Activated T-helper 1 cell treated with anti-CD3 and anti-CD28 coated beads, Interleukin-12 subunit alpha, Interleukin-12 subunit beta, Interleukin-2, Interleukin-4 antibody, amounts not matched to agents 30 ng/mL and 10 ng/mL and 1 ng/mL, durations not matched to agents 14 hours and 24 hours and 36 hours (primary cell): ENCODE data around the gene PLCB1. TPM values are rescaled to one million over a fixed set of nuclear protein-coding genes. Genes with fewer than 3 reads are reported as not detected.

Experiments
- DNase-seq: peaks from one replicate; pipeline ENCODE4 v3.0.0; 2021; ENCODE audit warnings: low spot score
- H3K27ac Mint-ChIP-seq: one replicate; pipeline ENCODE4 v1.8.0; 2021; ENCODE audit warnings: mild to moderate bottlenecking, mixed read lengths
- H3K27me3 Mint-ChIP-seq: one replicate; pipeline ENCODE4 v1.8.0; 2022; ENCODE audit warnings: mild to moderate bottlenecking, moderate library complexity, mixed read lengths; ENCODE audit not compliant: insufficient read depth
- H3K36me3 Mint-ChIP-seq: one replicate; pipeline ENCODE4 v1.8.0; 2021; ENCODE audit warnings: low read depth, mixed read lengths
- H3K4me1 Mint-ChIP-seq: one replicate; pipeline ENCODE4 v1.8.0; 2021; ENCODE audit warnings: low read depth, mixed read lengths
- H3K4me3 Mint-ChIP-seq: one replicate; pipeline ENCODE4 v1.8.0; 2021; ENCODE audit warnings: mild to moderate bottlenecking, moderate library complexity, mixed read lengths
- H3K9me3 Mint-ChIP-seq: one replicate; pipeline ENCODE4 v1.8.0; 2021; ENCODE audit warnings: mixed read lengths
- intact Hi-C: fragments of 100-400 bp; cut with micrococcal nuclease; formaldehyde crosslinking; loops from one replicate; pipeline ENCODE4 v1.15.1; 2024
- total RNA-seq: library from RNA; stranded (reverse); gene quantifications from 2 replicates; pipeline ENCODE4 v1.2.3, GENCODE V29; 2022

Gene PLCB1
- total RNA-seq, 1 donor from 2014 or later: 3.2 TPM

DNA sequence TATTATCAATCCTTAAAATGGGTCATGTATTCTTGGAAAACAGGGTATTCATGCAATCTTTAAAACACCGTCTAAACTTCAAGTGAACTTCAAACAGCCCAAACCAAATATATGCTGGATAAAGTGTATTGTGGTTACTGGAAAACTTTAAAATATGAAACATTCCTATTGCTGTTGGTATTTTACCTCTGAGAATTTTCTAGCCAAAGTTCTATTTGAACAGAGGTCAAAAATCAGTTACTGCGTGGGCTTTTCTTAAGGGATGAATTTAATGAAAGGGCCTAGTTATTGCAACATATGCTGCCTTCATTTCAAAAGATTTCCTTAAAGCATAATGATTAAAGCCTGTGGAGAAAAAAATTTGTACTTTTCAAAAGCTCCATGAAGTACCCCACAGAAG is 436.0 kb downstream of the PLCB1 start:
- Mint-ChIP-seq H3K9me3 (peaks cover 6% of the 10 kb centered on the region), H3K36me3 (no peaks in the 10 kb centered on the region), H3K4me1 (no peaks in the 10 kb centered on the region), H3K4me3 (no peak overlapping the region), H3K27me3 (no peaks in the 10 kb centered on the region), H3K27ac (no peak overlapping the region)
- intact Hi-C loops: no loop called here
- no peak for DNase-seq

DNA sequence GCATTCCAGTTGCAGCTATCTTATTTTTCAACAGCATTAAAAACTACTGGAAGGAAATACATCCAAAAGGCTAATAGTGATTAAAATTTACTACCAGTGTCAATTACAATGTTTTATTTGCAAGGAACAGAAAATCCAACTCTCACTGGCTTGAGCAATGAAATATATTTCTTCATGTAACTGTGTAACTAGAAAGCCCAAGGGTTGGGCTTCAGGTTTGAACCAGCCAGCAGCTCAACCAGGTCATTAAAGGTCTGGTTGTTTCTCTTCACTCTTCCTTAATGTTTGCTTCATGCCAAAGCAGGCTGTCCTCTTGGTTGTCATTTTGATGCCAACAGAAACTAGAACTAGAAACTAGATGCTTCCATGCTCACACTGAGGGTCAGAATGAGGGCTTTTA is 437.7 kb downstream of the PLCB1 start:
- Mint-ChIP-seq H3K9me3 (peaks cover 6% of the 10 kb centered on the region), H3K36me3 (no peaks in the 10 kb centered on the region), H3K4me1 (no peaks in the 10 kb centered on the region), H3K27me3 (no peaks in the 10 kb centered on the region), H3K4me3 (no peak overlapping the region), H3K27ac (no peak overlapping the region)
- no peak for DNase-seq
- intact Hi-C loops: no loop called here

DNA sequence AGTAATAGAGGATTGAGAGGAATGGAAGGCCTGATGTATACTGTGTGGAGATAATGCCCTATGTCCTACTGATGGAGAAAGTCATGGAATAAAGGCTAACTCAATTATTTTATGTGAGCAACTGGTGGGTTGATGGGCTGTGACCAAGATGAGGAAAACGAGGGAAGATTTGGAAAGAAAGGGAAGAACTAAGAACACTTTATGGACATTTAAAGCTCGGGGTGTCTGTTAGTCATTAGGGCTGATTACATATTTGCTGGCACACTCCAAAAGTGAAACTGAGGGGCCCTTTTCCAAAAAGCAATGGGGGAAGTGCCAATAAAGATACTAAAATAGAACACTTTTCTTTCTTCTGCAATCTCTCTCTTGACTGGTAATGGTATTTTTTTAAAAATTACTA is 439.5 kb downstream of the PLCB1 start:
- no peak overlapping the region for H3K27ac Mint-ChIP-seq
- no peak for DNase-seq
- H3K36me3 Mint-ChIP-seq: no peaks in the 10 kb centered on the region
- intact Hi-C loops: no loop called here
- no peak overlapping the region for H3K4me3 Mint-ChIP-seq
- H3K4me1 Mint-ChIP-seq: no peaks in the 10 kb centered on the region
- no peaks in the 10 kb centered on the region for H3K27me3 Mint-ChIP-seq
- peaks cover 6% of the 10 kb centered on the region for H3K9me3 Mint-ChIP-seq

DNA sequence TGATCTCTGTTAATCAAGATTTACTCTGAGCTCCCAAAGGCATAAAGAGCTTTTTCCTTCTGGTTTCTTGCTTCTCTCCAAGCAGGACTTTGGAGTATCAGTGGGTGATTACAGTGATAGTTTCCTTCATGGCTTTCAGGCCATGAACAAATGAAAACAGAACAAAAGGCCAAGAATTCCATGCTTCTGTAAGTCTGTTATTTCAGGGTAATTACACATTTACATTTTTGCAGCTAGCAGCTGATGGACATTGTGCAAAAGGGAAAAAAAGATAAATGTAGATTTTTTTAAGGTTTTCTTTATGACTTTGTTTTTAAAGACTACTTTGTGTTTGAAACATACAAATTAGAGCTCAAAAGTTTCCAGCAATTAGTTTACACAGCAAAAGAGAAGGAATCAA is 441.6 kb downstream of the PLCB1 start:
- Mint-ChIP-seq H3K9me3 (peaks cover 6% of the 10 kb centered on the region), H3K27me3 (no peaks in the 10 kb centered on the region), H3K27ac (no peak overlapping the region)

DNA sequence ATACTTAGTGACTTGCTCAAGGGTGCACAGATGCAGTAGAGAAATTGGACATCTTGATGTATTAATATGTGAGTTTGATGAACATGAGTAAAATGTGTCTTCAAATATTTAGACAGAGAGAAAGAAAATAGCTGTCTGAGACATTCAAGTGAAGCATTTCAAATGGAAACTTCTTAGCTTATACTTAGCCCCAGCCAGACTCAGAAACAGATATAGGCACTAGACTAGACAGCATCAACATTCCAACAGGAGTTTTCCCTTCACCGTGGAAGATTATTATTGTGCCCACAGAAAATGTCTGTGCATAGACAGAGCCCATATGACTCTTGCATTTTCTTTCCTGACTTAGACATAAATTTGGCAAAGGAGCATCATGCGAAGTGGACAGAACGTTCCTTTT is 443.0 kb downstream of the PLCB1 start:
- DNase-seq: no peak
- H3K4me1 Mint-ChIP-seq: no peaks in the 10 kb centered on the region
- no peak overlapping the region for H3K27ac Mint-ChIP-seq
- intact Hi-C loops: no loop called here
- no peak overlapping the region for H3K4me3 Mint-ChIP-seq
- H3K9me3 Mint-ChIP-seq: peaks cover 10% of the 10 kb centered on the region
- no peaks in the 10 kb centered on the region for H3K36me3 Mint-ChIP-seq
- H3K27me3 Mint-ChIP-seq: no peaks in the 10 kb centered on the region

More for the DNA sequence above, 441.6 kb downstream of the PLCB1 start:
- intact Hi-C loops: no loop called here
- H3K36me3 Mint-ChIP-seq: no peaks in the 10 kb centered on the region
- no peak for DNase-seq
- H3K4me1 Mint-ChIP-seq: no peaks in the 10 kb centered on the region
- H3K4me3 Mint-ChIP-seq: no peak overlapping the region

DNA sequence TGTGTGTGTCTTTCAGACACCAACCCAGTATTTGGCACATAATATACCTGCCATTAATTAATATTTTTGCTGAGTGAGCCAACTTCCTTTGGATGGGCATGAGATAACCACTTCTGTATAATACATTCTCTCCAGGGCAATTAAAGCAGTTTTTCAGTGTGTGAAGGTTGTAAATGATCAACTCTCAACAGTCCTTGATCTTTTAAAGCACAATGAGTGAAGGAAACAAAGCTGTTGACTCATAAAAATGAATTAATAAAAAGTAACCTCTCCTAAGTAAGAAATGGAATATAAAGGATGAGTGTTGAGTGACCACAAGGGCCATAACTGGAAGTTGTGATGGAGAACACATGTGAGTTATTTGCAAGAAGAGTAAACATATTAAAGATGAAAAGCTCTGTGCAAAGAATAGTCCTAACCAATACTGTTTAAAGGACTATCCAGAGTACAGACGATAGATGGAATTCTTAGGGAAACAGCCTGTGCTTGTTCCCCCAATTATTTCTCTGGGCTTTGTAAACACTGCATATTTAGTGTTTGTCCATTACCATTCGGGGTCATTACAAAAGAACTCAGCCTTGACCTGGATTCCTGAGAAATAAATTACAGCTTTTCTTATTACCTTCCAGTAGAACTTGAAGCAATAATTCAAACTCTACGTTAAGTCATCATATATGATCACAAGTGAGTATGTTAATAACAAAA is 446.2 kb downstream of the PLCB1 start:
- intact Hi-C loops: no loop called here
- peaks cover 3% of the 10 kb centered on the region for H3K9me3 Mint-ChIP-seq
- no peaks in the 10 kb centered on the region for H3K4me1 Mint-ChIP-seq
- H3K4me3 Mint-ChIP-seq: no peak overlapping the region
- no peak for DNase-seq
- no peak overlapping the region for H3K27ac Mint-ChIP-seq
- no peaks in the 10 kb centered on the region for H3K36me3 Mint-ChIP-seq
- H3K27me3 Mint-ChIP-seq: peaks cover 2% of the 10 kb centered on the region

DNA sequence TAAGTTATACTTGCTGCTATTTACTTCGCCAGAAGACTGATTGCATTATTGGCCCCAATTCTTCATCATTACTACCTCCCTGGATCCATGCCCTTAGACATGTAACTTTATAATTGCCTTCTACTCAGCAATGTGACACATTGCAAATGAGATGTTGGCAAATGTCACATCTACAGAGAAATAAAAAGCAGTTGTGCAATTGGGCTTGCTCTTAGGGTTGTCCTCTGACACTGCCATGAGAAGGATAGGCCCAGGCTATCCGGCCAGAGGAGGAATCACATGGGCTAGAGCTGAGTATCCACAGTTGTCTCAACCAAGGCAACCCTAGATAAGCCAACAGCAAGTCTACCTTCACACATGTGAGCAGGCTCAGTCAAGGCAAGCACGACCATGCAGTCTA is 447.0 kb downstream of the PLCB1 start:
- Mint-ChIP-seq H3K4me1 (no peaks in the 10 kb centered on the region), H3K27me3 (peaks cover 2% of the 10 kb centered on the region)
- intact Hi-C loops: no loop called here

DNA sequence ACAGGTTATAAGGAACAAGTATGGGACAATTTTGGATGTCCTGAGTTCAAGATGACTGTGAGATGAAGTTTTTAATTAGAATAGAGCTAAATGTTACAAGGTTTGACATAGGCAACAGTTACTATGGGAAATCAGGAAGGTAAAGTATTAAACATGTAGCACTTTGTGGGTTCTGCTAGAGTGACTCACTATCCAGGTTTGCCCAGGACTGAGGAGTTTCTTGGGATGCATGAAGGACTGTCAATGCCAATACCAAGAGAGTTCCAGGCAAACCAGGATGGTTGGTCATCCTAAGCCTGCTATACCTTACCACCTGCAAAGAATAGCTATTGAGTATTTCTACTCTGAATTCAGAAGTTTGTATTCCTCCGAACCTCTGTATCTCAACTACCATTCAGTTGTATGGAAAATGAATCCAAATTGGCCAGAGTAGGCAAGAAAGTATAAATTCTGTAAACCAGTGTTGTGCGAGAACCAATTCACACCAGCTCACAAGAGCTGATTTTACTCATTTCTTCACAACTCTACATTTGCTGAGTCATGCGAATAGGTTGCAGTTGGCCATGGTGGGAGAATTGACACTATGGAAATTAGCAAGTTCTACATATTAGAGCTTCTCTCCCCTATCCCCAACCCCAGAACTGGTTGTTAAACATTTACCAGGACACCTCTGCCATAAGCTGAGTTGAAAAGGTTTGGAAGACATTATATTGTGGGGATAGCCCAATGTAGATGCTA is 449.5 kb downstream of the PLCB1 start:
- Mint-ChIP-seq H3K9me3 (peaks cover 3% of the 10 kb centered on the region), H3K4me1 (no peaks in the 10 kb centered on the region), H3K27ac (no peak overlapping the region), H3K36me3 (no peaks in the 10 kb centered on the region), H3K27me3 (peaks cover 2% of the 10 kb centered on the region), H3K4me3 (no peak overlapping the region)
- intact Hi-C loops: no loop called here
- DNase-seq: no peak

More for the DNA sequence above, 447.0 kb downstream of the PLCB1 start:
- no peak overlapping the region for H3K27ac Mint-ChIP-seq
- H3K9me3 Mint-ChIP-seq: peaks cover 3% of the 10 kb centered on the region
- H3K4me3 Mint-ChIP-seq: no peak overlapping the region
- no peaks in the 10 kb centered on the region for H3K36me3 Mint-ChIP-seq
- no peak for DNase-seq

DNA sequence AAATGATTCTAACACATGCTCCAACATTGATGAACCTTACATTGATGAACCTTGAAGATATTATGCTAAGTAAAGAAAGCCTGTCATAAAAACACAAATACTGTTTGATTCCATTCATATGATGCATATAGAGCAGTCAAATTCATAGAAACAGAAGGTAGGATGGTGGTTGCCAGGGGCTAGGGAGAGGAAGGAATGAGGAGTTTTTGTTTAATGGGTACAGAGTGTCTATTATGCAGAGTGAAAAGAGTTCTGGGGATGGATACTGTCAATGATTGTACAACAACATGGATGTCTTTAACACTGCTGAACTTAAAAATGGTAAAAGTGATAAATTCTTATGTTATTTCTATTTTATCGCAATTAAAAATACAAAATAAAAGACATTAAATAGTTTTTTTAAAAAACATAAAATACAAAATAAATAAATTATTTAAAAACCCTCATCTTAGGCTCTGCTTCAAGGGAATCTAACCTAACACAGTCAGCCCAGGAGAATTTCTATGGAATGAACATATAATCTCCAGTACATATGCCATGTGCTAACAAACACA is 451.0 kb downstream of the PLCB1 start:
- Mint-ChIP-seq H3K27ac (no peak overlapping the region), H3K4me3 (no peak overlapping the region), H3K4me1 (no peaks in the 10 kb centered on the region), H3K27me3 (peaks cover 2% of the 10 kb centered on the region), H3K36me3 (no peaks in the 10 kb centered on the region), H3K9me3 (peaks cover 3% of the 10 kb centered on the region)
- intact Hi-C loops: no loop called here
- DNase-seq: no peak

DNA sequence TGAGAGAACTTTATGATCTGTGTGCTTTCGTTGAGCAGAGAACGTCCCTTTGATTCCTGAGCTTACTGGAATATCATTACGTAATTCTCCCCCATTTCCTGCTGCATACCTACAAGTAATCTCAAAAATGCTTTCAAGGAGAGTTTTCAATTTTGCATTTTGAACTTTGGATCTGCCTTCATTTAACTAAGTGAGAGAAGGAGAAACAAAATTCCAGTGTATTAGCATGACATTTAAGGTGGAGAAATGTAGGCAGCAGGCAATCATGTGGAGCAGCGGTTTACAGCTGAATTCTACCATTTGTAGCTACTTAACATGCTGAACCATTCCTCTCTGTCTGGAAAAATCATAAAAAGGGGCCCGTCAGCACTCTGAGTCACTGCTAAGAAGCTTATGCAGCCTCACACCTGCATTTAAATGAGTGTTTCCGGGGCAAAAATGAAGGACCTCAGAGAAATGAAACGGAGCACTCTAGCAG is 451.5 kb downstream of the PLCB1 start:
- Mint-ChIP-seq H3K36me3 (no peaks in the 10 kb centered on the region), H3K27me3 (peaks cover 2% of the 10 kb centered on the region), H3K4me3 (no peak overlapping the region), H3K9me3 (peaks cover 3% of the 10 kb centered on the region), H3K4me1 (no peaks in the 10 kb centered on the region), H3K27ac (no peak overlapping the region)
- DNase-seq: no peak
- intact Hi-C loops: no loop called here

DNA sequence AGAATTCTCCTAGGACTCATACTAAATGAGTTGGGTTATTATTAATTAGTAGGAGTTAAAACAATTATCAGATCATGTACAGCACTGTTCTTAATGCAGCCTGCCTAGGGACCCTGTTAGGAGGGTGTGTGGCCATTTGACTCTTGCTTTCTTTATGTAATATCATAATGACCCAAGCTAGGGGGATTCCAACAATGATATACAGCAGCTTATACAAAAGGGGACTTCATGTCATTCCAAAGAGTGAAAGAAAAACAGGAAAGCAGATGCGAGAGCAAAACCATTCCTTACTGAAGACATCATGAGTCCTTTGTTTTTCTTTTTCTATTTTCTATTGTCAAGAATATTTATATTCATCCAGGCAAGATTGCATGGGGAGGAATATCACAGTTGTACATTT is 455.2 kb downstream of the PLCB1 start:
- no peaks in the 10 kb centered on the region for H3K9me3 Mint-ChIP-seq
- no peaks in the 10 kb centered on the region for H3K36me3 Mint-ChIP-seq
- DNase-seq: no peak
- H3K27ac Mint-ChIP-seq: no peak overlapping the region
- no peaks in the 10 kb centered on the region for H3K4me1 Mint-ChIP-seq
- no peak overlapping the region for H3K4me3 Mint-ChIP-seq
- intact Hi-C loops: no loop called here
- H3K27me3 Mint-ChIP-seq: peaks cover 2% of the 10 kb centered on the region

DNA sequence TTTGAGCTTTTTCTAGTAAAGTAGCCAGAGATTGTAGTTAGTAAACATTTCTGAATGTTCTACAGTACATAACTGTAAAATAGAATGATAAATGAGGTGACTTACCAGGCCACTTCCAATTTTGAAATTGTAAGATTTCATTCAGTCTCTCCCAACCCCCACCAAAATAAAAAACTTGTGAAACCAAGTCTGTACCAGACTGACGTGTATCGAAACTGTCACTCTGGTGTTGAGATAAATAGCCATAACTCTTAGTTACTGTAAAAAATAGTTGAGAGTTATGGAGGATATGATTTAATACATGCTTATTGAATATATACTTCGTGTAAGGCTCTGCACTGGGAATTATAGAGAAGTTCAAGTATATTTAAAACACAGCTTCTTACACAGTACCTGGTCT is 455.7 kb downstream of the PLCB1 start:
- intact Hi-C loops: no loop called here
- H3K27me3 Mint-ChIP-seq: peaks cover 2% of the 10 kb centered on the region
- no peak overlapping the region for H3K4me3 Mint-ChIP-seq
- no peak overlapping the region for H3K27ac Mint-ChIP-seq
- DNase-seq: no peak
- no peaks in the 10 kb centered on the region for H3K9me3 Mint-ChIP-seq
- H3K36me3 Mint-ChIP-seq: no peaks in the 10 kb centered on the region
- H3K4me1 Mint-ChIP-seq: no peaks in the 10 kb centered on the region

DNA sequence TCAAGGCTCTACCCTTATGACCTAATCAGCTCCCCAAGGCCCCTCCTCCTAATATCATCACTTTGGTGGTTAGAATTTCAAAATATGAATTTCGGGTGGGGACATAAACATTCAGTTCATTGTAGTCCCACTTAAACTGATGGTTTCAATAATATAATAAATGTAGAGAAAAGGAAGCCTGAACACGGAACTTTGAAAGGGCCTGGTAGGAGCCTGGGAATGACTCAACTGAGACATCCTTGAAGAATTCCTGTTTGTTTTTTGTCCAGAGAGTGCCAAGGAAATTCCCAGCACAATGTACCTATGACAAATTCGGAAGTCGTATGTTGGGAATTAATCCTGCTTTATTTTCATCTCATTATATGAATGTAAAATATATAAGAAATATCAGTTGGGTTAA is 457.9 kb downstream of the PLCB1 start:
- H3K9me3 Mint-ChIP-seq: no peaks in the 10 kb centered on the region
- H3K27ac Mint-ChIP-seq: no peak overlapping the region
- intact Hi-C loops: no loop called here
- no peak for DNase-seq
- no peaks in the 10 kb centered on the region for H3K36me3 Mint-ChIP-seq
- H3K4me1 Mint-ChIP-seq: no peaks in the 10 kb centered on the region
- no peak overlapping the region for H3K4me3 Mint-ChIP-seq
- H3K27me3 Mint-ChIP-seq: no peaks in the 10 kb centered on the region
